NCI-H2196 (cell line): Measurements from ENCODE around the gene ASIC4.

ENCODE experiments used
- DNase-seq: peaks from one replicate; lab custom pipeline; 2025; ENCODE audit not compliant: unreplicated experiment; lab: John Stamatoyannopoulos, UW

The ASIC4 gene

GRCh38 chr2:219565130-219566080 lies 51.1 kb downstream of the ASIC4 start:
- no peak for DNase-seq

- DNase-seq = no peak
Measured at GRCh38 chr2:219566640-219567039, 52.4 kb downstream of the ASIC4 start.

GRCh38 chr2:219567131-219567530 lies 52.8 kb downstream of the ASIC4 start:
- no peak for DNase-seq

- no peak for DNase-seq
Measured at GRCh38 chr2:219567791-219568361, 53.6 kb downstream of the ASIC4 start.

GRCh38 chr2:219569041-219569440 lies 54.8 kb downstream of the ASIC4 start:
- no peak for DNase-seq

- no peak for DNase-seq
Measured at GRCh38 chr2:219569635-219570034, 55.4 kb downstream of the ASIC4 start.

- peak; percentile 31 for DNase-seq
Measured at GRCh38 chr2:219570194-219570923, 56.1 kb downstream of the ASIC4 start.

- DNase-seq = no peak
Measured at GRCh38 chr2:219570924-219571310, 56.6 kb downstream of the ASIC4 start.

GRCh38 chr2:219571311-219572236 lies 57.3 kb downstream of the ASIC4 start, which contains the start of gene OBSL1:
Gene OBSL1 (minus strand): TSS chr2:219571539. CDS start chr2:219571232, 307 bp downstream.
- DNase-seq = peak; percentile 66

- no peak for DNase-seq
Measured at GRCh38 chr2:219572237-219573001, 58.1 kb downstream of the ASIC4 start, which contains the start of gene INHA. Gene INHA (plus strand): TSS chr2:219572310. CDS start chr2:219572375, 65 bp downstream.

GRCh38 chr2:219573166-219573565 lies 58.9 kb downstream of the ASIC4 start:
- no peak for DNase-seq

GRCh38 chr2:219574484-219575311 lies 60.4 kb downstream of the ASIC4 start:
- DNase-seq = peak; percentile 86

GRCh38 chr2:219575566-219576504 lies 61.6 kb downstream of the ASIC4 start:
- no peak for DNase-seq

GRCh38 chr2:219576505-219577388 lies 62.5 kb downstream of the ASIC4 start:
- no peak for DNase-seq

GRCh38 chr2:219578811-219579613 lies 64.7 kb downstream of the ASIC4 start:
- DNase-seq = no peak

GRCh38 chr2:219581346-219581745 lies 67.1 kb downstream of the ASIC4 start:
- no peak for DNase-seq
